ENCODE results near the gene TEF.
A peak's percentile ranks its signal among the peaks of the same experiment; 100 is the strongest.
"Not testable (repeated sequence)": the region's sequence is repeated elsewhere in the genome, so short reads cannot be mapped to it uniquely, and the experiment has no call there.

TEF gene

DNA sequence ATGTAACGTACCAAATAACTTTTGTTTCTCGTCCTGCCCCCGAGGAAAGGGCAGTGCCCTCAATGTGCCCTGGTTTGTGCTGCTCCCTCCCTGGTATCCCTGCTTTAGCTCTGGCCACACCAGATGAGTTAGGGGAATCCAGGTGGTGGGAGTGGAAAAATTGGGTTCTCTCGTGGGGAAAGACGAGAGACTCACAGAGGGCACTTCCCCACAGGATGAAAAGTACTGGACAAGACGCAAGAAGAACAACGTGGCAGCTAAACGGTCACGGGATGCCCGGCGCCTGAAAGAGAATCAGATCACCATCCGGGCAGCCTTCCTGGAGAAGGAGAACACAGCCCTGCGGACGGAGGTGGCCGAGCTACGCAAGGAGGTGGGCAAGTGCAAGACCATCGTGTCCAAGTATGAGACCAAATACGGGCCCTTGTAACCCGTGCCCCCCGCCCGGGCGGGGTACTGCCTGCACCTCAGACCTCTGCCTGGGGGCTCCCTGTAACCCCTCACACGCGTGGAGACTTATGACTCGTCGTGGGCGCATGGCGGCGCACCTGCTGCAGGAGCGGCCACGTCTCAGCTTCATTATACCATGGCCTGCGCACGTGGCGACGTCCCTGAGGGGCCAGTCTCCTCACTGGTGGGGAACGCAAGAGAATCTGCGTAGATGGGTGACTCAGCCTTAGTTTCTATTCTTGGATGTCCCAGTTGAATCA lies 13.9 kb downstream of the TEF start:
- TF ChIP-seq CTCF (IDR thresholded peaks at IDR 0.05; ENCODE audit: low read depth, low read length, missing control alignments) = no peak
- no peak for DNase-seq (ENCODE audit: low read depth)
- no peak overlapping the region for H3K4me3 ChIP-seq (ENCODE audit: low read depth, low read length)

GRCh38 chr22:41397143-41397811 lies 15.5 kb downstream of the TEF start:
- H3K4me3 ChIP-seq (ENCODE audit: low read depth, low read length) = no peak overlapping the region
- TF ChIP-seq CTCF (IDR thresholded peaks at IDR 0.05; ENCODE audit: low read depth, low read length, missing control alignments) = no peak
- no peak for DNase-seq (ENCODE audit: low read depth)

DNA sequence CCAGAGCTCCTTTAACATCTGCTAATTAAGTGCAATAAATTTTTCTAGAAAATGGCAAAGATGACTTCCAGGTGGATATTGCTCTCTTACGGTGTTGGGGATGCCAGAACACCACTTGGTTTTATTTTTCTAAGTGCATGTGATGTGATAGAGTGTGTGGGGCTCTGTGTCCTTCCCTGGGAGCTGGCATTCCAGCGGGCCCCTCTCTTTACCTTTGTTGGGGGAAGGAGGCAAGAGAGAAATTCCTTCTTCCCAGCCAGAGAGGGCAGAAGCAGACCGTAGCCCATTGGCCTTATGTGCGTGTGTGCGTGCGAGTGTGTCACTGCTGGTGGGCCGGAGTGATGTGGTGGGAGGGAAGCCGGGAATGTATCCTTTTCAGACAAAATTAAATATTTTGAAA lies 17.2 kb downstream of the TEF start:
- TF ChIP-seq CTCF (IDR thresholded peaks at IDR 0.05; ENCODE audit: low read depth, low read length, missing control alignments) = no peak

DNA sequence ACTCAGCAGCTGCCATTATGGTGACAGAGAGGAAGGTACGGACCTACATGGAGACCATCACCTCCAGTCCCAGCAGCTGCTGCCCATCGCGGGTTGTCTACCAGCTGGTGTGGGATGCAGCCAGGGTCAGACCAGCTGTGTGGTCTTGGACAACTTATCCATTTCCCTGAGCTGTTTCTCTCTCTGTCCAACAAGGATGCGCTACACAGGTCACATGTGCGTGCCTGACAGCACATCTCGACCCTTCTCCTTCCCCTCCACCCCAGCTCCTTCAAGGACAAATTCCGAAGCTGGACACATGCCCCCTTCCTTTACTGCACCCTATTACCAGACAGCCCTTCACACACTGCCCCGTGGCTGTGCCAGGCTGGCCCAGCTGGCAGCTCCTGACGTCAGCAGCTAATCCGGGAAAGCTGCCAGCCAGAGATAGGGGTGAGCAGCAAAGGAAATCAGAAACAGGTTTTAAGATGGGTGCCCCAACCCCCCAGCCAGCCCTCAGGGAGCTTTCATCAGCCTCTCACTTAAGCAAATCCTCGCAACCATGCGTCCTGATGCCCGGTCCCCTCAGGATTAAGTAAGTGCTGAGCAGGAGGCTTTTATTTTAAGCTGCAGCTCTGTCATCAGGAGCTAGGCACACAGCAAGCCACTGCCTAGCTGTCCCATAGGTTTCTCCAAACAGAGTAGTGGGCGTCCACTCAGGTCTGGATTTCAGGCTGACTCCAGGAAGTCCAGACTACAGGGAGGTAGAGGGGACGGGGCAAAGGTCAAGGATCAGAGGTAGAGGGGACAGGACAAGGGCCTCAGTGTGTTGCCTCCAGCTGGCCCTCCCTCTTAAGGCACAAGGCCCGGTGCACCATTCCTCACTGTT lies 20.3 kb downstream of the TEF start:
- no peak for TF ChIP-seq CTCF (IDR thresholded peaks at IDR 0.05; ENCODE audit: low read depth, low read length, missing control alignments)
- no peak for DNase-seq (ENCODE audit: low read depth)
- H3K4me3 ChIP-seq (ENCODE audit: low read depth, low read length) = no peak overlapping the region

More for the DNA sequence above, 17.2 kb downstream of the TEF start:
- no peak for DNase-seq (ENCODE audit: low read depth)
- H3K4me3 ChIP-seq (ENCODE audit: low read depth, low read length) = no peak overlapping the region

GRCh38 chr22:41402851-41403250 lies 21.1 kb downstream of the TEF start:
- not testable (repeated sequence) for H3K4me3 ChIP-seq (ENCODE audit: low read depth, low read length); DNase-seq (ENCODE audit: low read depth)

DNA sequence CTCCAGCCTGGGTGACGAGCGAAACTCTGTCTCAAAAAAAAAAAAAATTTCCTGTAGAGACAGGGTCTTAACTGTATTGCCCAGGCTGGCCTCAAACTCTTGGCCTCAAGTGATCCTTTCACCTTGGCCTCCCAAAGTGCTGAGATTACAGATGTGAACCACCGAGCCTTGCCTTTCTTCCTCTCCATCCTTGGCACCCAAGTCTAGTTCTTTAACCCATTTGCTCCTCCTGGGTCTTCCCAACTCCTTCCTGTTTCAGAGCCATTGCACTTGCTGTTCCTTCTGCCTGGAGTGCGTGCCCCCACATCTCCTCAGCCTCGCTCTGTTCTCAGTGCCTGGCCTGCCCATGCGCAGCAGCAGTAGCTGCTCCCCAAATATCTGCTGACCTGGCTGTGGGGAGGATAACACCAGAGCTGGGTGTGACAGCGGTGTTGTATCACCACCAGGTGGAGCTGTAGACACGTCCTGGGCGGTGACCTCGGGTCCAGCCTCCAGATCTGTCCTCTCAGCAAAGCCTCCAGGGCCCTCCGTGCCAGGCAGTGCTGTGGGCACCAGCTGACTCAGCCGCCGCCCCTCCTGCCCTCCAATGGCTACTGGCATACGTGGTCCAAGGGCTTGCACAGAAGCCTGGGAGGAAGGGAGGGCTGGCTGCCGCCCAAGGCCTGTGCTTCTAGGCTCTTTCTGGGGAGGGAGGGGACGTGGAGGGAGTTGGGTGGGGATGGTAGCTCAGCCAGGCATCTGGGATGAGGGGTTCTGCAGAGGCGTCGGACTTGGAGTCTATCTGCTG lies 22.0 kb downstream of the TEF start:
- TF ChIP-seq CTCF (IDR thresholded peaks at IDR 0.05; ENCODE audit: low read depth, low read length, missing control alignments) = peak; percentile 97
- no peak overlapping the region for H3K4me3 ChIP-seq (ENCODE audit: low read depth, low read length)
- DNase-seq (ENCODE audit: low read depth) = peak; percentile 67
